ENCODE results near the gene LZTS2.

GRCh38 chr10:101036726-101037125, 37.1 kb downstream of the LZTS2 start:
- no peak for TF ChIP-seq CTCF (conservative IDR thresholded peaks at IDR 0.05)
- no peak for TF ChIP-seq ZFX (IDR thresholded peaks at IDR 0.05)
